ENCODE results near the gene NCKAP5.

NCKAP5 gene

GRCh38 chr2:132670496-132671150, 897.6 kb downstream of the NCKAP5 start:
- DNase-seq = no peak

GRCh38 chr2:132669908-132670495, 898.3 kb downstream of the NCKAP5 start, which contains the start of gene LYPD1:
Gene LYPD1 (minus strand): TSS chr2:132670205. CDS start chr2:132669932, 273 bp downstream.
- DNase-seq = no peak

GRCh38 chr2:132668987-132669907, 899.0 kb downstream of the NCKAP5 start:
- DNase-seq = no peak

GRCh38 chr2:132668189-132668823, 900.0 kb downstream of the NCKAP5 start:
- no peak for DNase-seq

GRCh38 chr2:132667706-132668105, 900.6 kb downstream of the NCKAP5 start:
- DNase-seq = no peak

- DNase-seq = no peak
Measured at GRCh38 chr2:132665401-132666140, 902.7 kb downstream of the NCKAP5 start.

GRCh38 chr2:132664096-132664495, 904.2 kb downstream of the NCKAP5 start:
- DNase-seq = no peak

- DNase-seq = no peak
Measured at GRCh38 chr2:132662732-132663131, 905.5 kb downstream of the NCKAP5 start.

- no peak for DNase-seq
Measured at GRCh38 chr2:132659331-132659730, 908.9 kb downstream of the NCKAP5 start.

- no peak for DNase-seq
Measured at GRCh38 chr2:132656266-132656975, 911.8 kb downstream of the NCKAP5 start.

- DNase-seq = no peak
Measured at GRCh38 chr2:132654968-132655367, 913.3 kb downstream of the NCKAP5 start.

- DNase-seq = no peak
Measured at GRCh38 chr2:132654335-132654734, 913.9 kb downstream of the NCKAP5 start.

GRCh38 chr2:132652474-132652873, 915.8 kb downstream of the NCKAP5 start:
- DNase-seq = no peak

- DNase-seq = no peak
Measured at GRCh38 chr2:132651115-132652045, 916.9 kb downstream of the NCKAP5 start.

GRCh38 chr2:132646540-132647108, 921.6 kb downstream of the NCKAP5 start:
- no peak for DNase-seq

- no peak for DNase-seq
Measured at GRCh38 chr2:132645722-132646539, 922.3 kb downstream of the NCKAP5 start.

- DNase-seq = no peak
Measured at GRCh38 chr2:132645176-132645575, 923.1 kb downstream of the NCKAP5 start.

GRCh38 chr2:132642415-132642814, 925.8 kb downstream of the NCKAP5 start:
- no peak for DNase-seq

- no peak for DNase-seq
Measured at GRCh38 chr2:132641819-132642218, 926.4 kb downstream of the NCKAP5 start.

Data from activated CD4-positive, alpha-beta T cell treated with anti-CD3 and anti-CD28 coated beads for 48 hours (primary cell).